Smooth muscle cell (in vitro differentiated cells): ENCODE data around the gene LAMB3. TPM values are rescaled to one million over a fixed set of nuclear protein-coding genes. Genes with fewer than 3 reads are reported as not detected.

Experiments
- DNase-seq: peaks from one replicate; lab custom pipeline; 2025; ENCODE audit not compliant: unreplicated experiment; lab: John Stamatoyannopoulos, UW
- H2AFZ ChIP-seq: fragments of 200-600 bp; sonication (generic); 2 replicates; pipeline ENCODE4 v1.6.0; 2016; ENCODE audit warnings: antibody characterized with exemption, low read depth, mild to moderate bottlenecking
- H3F3A ChIP-seq: fragments of 200-600 bp; sonication (generic); 2 replicates; pipeline ENCODE4 v1.6.0; 2017; ENCODE audit warnings: antibody characterized with exemption, low read depth
- H3K27ac ChIP-seq: fragments of 200-600 bp; sonication (generic); 2 replicates; pipeline ENCODE4 v1.5.1; 2016; ENCODE audit warnings: low read depth, mild to moderate bottlenecking
- H3K27me3 ChIP-seq: fragments of 200-600 bp; sonication (generic); 2 replicates; pipeline ENCODE4 v1.6.1; 2016; ENCODE audit warnings: low read depth, mild to moderate bottlenecking
- H3K36me3 ChIP-seq: fragments of 200-600 bp; sonication (generic); 2 replicates; pipeline ENCODE4 v1.5.1; 2016; ENCODE audit warnings: low read depth
- H3K4me1 ChIP-seq: fragments of 200-600 bp; sonication (generic); 2 replicates; pipeline ENCODE4 v1.5.1; 2016; ENCODE audit warnings: low read depth
- H3K4me2 ChIP-seq: fragments of 200-600 bp; sonication (generic); 2 replicates; pipeline ENCODE4 v1.6.0; 2016; ENCODE audit warnings: mild to moderate bottlenecking
- H3K4me3 ChIP-seq: fragments of 200-600 bp; sonication (generic); 2 replicates; pipeline ENCODE4 v1.5.1; 2016; ENCODE audit warnings: mild to moderate bottlenecking
- H3K79me2 ChIP-seq: fragments of 200-600 bp; sonication (generic); 2 replicates; pipeline ENCODE4 v1.6.0; 2016; ENCODE audit warnings: low read depth, mild to moderate bottlenecking
- H3K9ac ChIP-seq: fragments of 200-600 bp; sonication (generic); 2 replicates; pipeline ENCODE4 v1.6.0; 2016; ENCODE audit warnings: low read depth
- H3K9me3 ChIP-seq: fragments of 200-600 bp; sonication (generic); replicated peaks from 2 replicates; pipeline ENCODE4 v1.5.1; 2016; ENCODE audit warnings: low read depth
- H4K20me1 ChIP-seq: fragments of 200-600 bp; sonication (generic); 2 replicates; pipeline ENCODE4 v1.6.0; 2016; ENCODE audit warnings: low read depth
- CTCF ChIP-seq: fragments of 200-600 bp; sonication (generic); IDR thresholded peaks from 2 replicates; pipeline ENCODE4 v1.5.1; 2017; ENCODE audit warnings: borderline replicate concordance, mild to moderate bottlenecking, antibody characterized with exemption; ENCODE audit not compliant: insufficient read depth, poor library complexity, severe bottlenecking
- WGBS: methylation state at CpG from one replicate; pipeline ENCODE4 v1.1.7; 2016; ENCODE audit warnings: low lambda C conversion rate; 5-methylcytosine and 5-hydroxymethylcytosine counted together
- polyA plus RNA-seq: library from polyadenylated mRNA; unstranded; fragments of >200 nt; fragmentation: Nextera tagmentation; extraction: Ambion mirVana; gene quantifications from 2 replicates; pipeline ENCODE4 v1.2.1, GENCODE V29; 2016
- total RNA-seq: library from RNA; depleted of rRNA; stranded (reverse); fragments of >200 nt; gene quantifications from 2 replicates; pipeline ENCODE4 v1.2.3, GENCODE V29; 2014

Gene LAMB3
- total and polyA plus RNA-seq, 2 experiments from 2014 or later, result 17.0 to 24.0 TPM

- 71% methylated on average over 5 of the region's 5 CpGs for WGBS
- H3F3A ChIP-seq, result no peaks in the 10 kb centered on the region
- TF ChIP-seq CTCF, result no peak
- no peak overlapping the region for H3K9ac ChIP-seq
- H3K9me3 ChIP-seq, result no peaks in the 10 kb centered on the region
- no peak overlapping the region for H3K27ac ChIP-seq
- H3K4me2 ChIP-seq, result no peak overlapping the region
- no peak overlapping the region for H2AFZ ChIP-seq
- no peak overlapping the region for H3K4me3 ChIP-seq
- no peaks in the 10 kb centered on the region for H3K36me3 ChIP-seq
- H3K4me1 ChIP-seq, result peaks cover 9% of the 10 kb centered on the region
- H4K20me1 ChIP-seq, result no peaks in the 10 kb centered on the region
- no peaks in the 10 kb centered on the region for H3K27me3 ChIP-seq
- no peak for DNase-seq
- no peaks in the 10 kb centered on the region for H3K79me2 ChIP-seq
Observed at GRCh38 chr1:209657918-209658317, 5.7 kb upstream of the LAMB3 start.

GRCh38 chr1:209657140-209657879, 5.1 kb upstream of the LAMB3 start:
- 82% methylated on average over 9 of the region's 9 CpGs for WGBS
- no peak for TF ChIP-seq CTCF
- H3K9ac ChIP-seq, result no peak overlapping the region
- no peaks in the 10 kb centered on the region for H3K27me3 ChIP-seq
- no peaks in the 10 kb centered on the region for H4K20me1 ChIP-seq
- no peak overlapping the region for H3K27ac ChIP-seq
- no peaks in the 10 kb centered on the region for H3K79me2 ChIP-seq
- no peak overlapping the region for H2AFZ ChIP-seq
- H3K4me1 ChIP-seq, result peaks cover 9% of the 10 kb centered on the region
- H3F3A ChIP-seq, result no peaks in the 10 kb centered on the region
- DNase-seq, result no peak
- H3K4me3 ChIP-seq, result no peak overlapping the region
- H3K9me3 ChIP-seq, result no peaks in the 10 kb centered on the region
- no peak overlapping the region for H3K4me2 ChIP-seq
- H3K36me3 ChIP-seq, result no peaks in the 10 kb centered on the region

GRCh38 chr1:209655411-209656231, 3.4 kb upstream of the LAMB3 start:
- Histone ChIP-seq H3K9ac (no peak overlapping the region), H3K9me3 (no peaks in the 10 kb centered on the region), H3K79me2 (no peaks in the 10 kb centered on the region), H3K4me1 (peaks cover 9% of the 10 kb centered on the region), H3F3A (no peaks in the 10 kb centered on the region), H3K27me3 (no peaks in the 10 kb centered on the region), H3K36me3 (no peaks in the 10 kb centered on the region), H3K27ac (peak overlapping the region; percentile 9), H3K4me2 (no peak overlapping the region), H2AFZ (no peak overlapping the region), H3K4me3 (no peak overlapping the region), H4K20me1 (no peaks in the 10 kb centered on the region)
- WGBS, result 91% methylated on average over 9 of the region's 9 CpGs
- no peak for DNase-seq
- no peak for TF ChIP-seq CTCF
